ENCODE measurements around the gene RDH8. TPM values are rescaled to one million over a fixed set of nuclear protein-coding genes. Genes with fewer than 3 reads are reported as not detected.

The RDH8 gene
- polyA plus RNA-seq, 2 of the 4 experiments (the other 2 are of a cell fraction): 0.05 TPM; not detected in 1

DNA sequence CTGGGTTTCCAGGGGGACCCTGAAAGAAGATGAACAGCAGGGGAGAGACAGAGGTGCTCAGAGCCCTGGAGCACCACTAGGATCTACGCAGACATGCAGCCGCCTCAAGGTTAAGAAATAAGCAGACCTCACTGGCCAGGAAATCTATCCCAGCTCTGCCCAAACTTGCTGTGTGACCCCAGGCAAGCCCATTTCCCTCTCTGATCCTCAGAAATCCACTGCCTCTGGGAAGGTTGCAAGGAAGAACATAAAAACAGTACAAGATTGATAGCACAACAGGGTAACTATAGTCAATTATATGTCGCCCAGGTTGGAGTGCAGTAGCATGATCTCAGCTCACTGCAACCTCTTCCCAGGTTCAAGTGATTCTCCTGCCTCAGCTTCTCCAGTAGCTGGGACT is 23.8 kb upstream of the RDH8 start:
- H3K27ac ChIP-seq: no peak overlapping the region
- no peak for FAIRE-seq
- 73% methylated on average over 3 of the region's 3 CpGs for WGBS (ENCODE audit: missing lambda C conversion rate)
- DNase-seq (ENCODE audit: low read depth in 1 of 2, low spot score in 1 of 2): no peak
- POLR2A ChIA-PET: no interaction called here
- CTCF ChIA-PET: interaction anchor here (1.1 to 3.9 kb wide), 2 partner anchors 11 to 74 kb away, joined by 3 to 25 read pairs; no protein-coding TSS in a partner anchor
- no peaks in the 10 kb centered on the region for H3K9me3 ChIP-seq
- H3K4me2 ChIP-seq: no peak overlapping the region
- H3K4me1 ChIP-seq: no peaks in the 10 kb centered on the region
- ATAC-seq: no peak
- no peak for TF ChIP-seq FOSL2 (IDR thresholded peaks at IDR 0.05)
- no peak for TF ChIP-seq FOSL2 (CRISPR knock-in tag; IDR thresholded peaks at IDR 0.05)
- no peak for TF ChIP-seq ZC3H11A (IDR thresholded peaks at IDR 0.05)
- no peak for TF ChIP-seq SREBF2 (IDR thresholded peaks at IDR 0.05)
- TF ChIP-seq, protein P1, sequence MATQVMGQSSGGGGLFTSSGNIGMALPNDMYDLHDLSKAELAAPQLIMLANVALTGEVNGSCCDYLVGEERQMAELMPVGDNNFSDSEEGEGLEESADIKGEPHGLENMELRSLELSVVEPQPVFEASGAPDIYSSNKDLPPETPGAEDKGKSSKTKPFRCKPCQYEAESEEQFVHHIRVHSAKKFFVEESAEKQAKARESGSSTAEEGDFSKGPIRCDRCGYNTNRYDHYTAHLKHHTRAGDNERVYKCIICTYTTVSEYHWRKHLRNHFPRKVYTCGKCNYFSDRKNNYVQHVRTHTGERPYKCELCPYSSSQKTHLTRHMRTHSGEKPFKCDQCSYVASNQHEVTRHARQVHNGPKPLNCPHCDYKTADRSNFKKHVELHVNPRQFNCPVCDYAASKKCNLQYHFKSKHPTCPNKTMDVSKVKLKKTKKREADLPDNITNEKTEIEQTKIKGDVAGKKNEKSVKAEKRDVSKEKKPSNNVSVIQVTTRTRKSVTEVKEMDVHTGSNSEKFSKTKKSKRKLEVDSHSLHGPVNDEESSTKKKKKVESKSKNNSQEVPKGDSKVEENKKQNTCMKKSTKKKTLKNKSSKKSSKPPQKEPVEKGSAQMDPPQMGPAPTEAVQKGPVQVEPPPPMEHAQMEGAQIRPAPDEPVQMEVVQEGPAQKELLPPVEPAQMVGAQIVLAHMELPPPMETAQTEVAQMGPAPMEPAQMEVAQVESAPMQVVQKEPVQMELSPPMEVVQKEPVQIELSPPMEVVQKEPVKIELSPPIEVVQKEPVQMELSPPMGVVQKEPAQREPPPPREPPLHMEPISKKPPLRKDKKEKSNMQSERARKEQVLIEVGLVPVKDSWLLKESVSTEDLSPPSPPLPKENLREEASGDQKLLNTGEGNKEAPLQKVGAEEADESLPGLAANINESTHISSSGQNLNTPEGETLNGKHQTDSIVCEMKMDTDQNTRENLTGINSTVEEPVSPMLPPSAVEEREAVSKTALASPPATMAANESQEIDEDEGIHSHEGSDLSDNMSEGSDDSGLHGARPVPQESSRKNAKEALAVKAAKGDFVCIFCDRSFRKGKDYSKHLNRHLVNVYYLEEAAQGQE (IDR thresholded peaks at IDR 0.05): no peak
- TF ChIP-seq ESRRA (IDR thresholded peaks at IDR 0.05; ENCODE audit: borderline replicate concordance, low read length): no peak
- no peak for TF ChIP-seq RFX5 (IDR thresholded peaks at IDR 0.05)
- TF ChIP-seq ZSCAN20 (CRISPR knock-in tag; IDR thresholded peaks at IDR 0.05): no peak
- no peak for TF ChIP-seq HOXB5 (CRISPR knock-in tag; IDR thresholded peaks at IDR 0.05)
- TF ChIP-seq NPAS2 (CRISPR knock-in tag; IDR thresholded peaks at IDR 0.05; ENCODE audit: borderline replicate concordance): no peak
- TF ChIP-seq, protein P2, sequence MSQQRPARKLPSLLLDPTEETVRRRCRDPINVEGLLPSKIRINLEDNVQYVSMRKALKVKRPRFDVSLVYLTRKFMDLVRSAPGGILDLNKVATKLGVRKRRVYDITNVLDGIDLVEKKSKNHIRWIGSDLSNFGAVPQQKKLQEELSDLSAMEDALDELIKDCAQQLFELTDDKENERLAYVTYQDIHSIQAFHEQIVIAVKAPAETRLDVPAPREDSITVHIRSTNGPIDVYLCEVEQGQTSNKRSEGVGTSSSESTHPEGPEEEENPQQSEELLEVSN (IDR thresholded peaks at IDR 0.05; ENCODE audit: borderline replicate concordance, low read depth): no peak
- no peak overlapping the region for H3K4me3 ChIP-seq

DNA sequence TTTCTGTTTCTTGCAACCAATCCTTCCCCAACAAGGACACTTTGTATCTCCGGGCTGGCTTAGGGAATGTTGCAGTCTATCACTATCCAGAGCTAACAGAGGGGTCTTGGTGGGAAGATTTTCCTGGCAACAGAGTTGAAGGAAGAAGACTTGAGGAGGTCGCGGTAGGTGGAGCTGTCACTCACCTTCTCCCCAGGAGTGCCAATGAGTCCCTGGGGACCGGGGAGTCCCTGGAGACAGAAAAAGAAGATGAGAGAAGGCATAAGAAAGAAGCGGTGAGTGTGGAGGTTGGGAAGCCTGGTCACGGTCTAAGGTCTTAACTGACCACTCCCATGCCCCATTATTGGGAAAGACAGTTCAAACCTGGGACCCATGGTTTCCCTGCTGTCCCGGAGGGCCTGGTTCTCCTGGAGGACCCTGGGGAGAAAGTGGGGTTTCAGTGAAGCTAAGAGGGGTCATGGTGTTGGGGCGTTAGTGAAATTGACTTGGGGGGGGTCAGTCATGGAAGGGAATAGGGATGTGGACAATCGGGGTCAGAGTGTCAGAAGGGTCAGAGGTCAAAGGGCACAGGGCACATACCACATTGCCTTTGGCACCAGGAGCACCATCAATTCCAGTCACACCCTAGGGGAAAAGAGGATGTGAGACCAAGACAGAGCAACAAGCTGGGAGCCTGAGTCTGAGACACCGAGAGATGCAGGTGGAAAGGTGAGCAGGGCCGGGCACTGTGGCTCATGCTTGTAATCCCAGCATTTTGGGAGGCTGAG is 21.7 kb upstream of the RDH8 start:
- ATAC-seq (no peak), DNase-seq (ENCODE audit: low read depth in 1 of 2, low spot score in 1 of 2) (no peak), FAIRE-seq (no peak)
- ChIA-PET POLR2A (no interaction called here), CTCF (interaction anchor here (1.1 to 3.9 kb wide), 3 partner anchors 9 to 49 kb away, joined by 4 to 25 read pairs (median 5); no protein-coding TSS in a partner anchor)
- no peaks in the 10 kb centered on the region for H3K4me1 ChIP-seq
- no peaks in the 10 kb centered on the region for H3K9me3 ChIP-seq
- no peak for TF ChIP-seq SMC3 (IDR thresholded peaks at IDR 0.05)
- TF ChIP-seq SREBF2 (IDR thresholded peaks at IDR 0.05): no peak
- no peak for TF ChIP-seq ELK1 (IDR thresholded peaks at IDR 0.05; ENCODE audit: low read depth, low read length)
- no peak for TF ChIP-seq USF2 (IDR thresholded peaks at IDR 0.05)
- TF ChIP-seq EHMT2 (IDR thresholded peaks at IDR 0.05; ENCODE audit: low read depth): no peak
- no peak for TF ChIP-seq MAX (IDR thresholded peaks at IDR 0.05)
- TF ChIP-seq RCOR1 (IDR thresholded peaks at IDR 0.05; ENCODE audit: low read depth, low read length): no peak
- TF ChIP-seq TP53 (CRISPR knock-in tag; IDR thresholded peaks at IDR 0.05): no peak
- TF ChIP-seq MAZ (IDR thresholded peaks at IDR 0.05; ENCODE audit: borderline replicate concordance, low read depth, low read length): no peak
- TF ChIP-seq, protein P3, sequence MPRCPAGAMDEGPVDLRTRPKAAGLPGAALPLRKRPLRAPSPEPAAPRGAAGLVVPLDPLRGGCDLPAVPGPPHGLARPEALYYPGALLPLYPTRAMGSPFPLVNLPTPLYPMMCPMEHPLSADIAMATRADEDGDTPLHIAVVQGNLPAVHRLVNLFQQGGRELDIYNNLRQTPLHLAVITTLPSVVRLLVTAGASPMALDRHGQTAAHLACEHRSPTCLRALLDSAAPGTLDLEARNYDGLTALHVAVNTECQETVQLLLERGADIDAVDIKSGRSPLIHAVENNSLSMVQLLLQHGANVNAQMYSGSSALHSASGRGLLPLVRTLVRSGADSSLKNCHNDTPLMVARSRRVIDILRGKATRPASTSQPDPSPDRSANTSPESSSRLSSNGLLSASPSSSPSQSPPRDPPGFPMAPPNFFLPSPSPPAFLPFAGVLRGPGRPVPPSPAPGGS (IDR thresholded peaks at IDR 0.05): no peak
- no peak for TF ChIP-seq KDM1A (IDR thresholded peaks at IDR 0.05; ENCODE audit: low read depth)
- no peak overlapping the region for H3K27ac ChIP-seq
- no peak overlapping the region for H3K4me2 ChIP-seq
- no peak overlapping the region for H3K4me3 ChIP-seq
- 51% methylated on average over 11 of the region's 11 CpGs for WGBS (ENCODE audit: missing lambda C conversion rate)
